GM19463 (cell line): ENCODE data around the gene ZNF574.

Experiments
- ATAC-seq: cut with Tn5 transposase; IDR thresholded peaks from one replicate; pipeline ENCODE4 v1.9.1; 2021; ENCODE audit warnings: mild to moderate bottlenecking, moderate library complexity; ENCODE audit not compliant: unreplicated experiment

The ZNF574 gene

DNA sequence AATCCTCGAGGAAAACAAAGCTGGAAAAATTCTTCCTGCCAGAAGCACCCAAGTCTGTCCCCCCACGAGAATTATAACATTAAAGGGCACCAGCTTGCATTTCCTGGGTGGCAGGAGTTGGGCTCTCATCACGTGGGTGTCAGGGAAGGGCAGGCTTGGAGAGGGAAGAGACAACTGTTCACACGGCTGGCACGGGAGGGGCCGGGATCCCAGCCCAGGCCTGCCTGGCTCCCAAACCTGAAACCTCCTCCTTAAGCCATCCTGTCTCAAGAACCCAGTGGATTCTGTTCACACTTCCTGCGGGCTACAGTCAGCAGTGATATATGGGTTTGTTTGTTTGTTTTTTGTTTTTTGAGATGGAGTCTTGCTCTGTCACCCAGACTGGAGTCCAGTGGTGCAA lies 18.1 kb upstream of the ZNF574 start:
- ATAC-seq: no peak

DNA sequence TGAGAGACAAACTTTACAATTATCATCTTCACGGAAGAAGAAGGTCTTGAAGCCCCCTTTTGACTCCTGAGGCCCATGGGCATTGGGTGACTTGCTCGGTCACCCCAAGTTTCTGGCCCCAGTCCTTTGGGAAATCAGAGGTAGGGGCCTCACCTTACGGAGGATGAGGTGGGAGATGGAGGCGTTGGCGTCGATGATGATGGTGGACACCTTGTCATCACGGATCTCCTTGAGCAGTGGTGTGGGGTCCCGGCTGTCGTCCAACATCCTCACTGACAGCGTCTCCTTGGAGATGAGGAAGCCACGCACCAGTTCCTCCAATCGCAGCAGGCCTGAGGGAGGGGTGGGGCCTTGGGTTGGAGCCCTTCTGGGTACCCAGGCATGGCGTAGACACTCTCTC lies 16.8 kb upstream of the ZNF574 start:
- no peak for ATAC-seq

DNA sequence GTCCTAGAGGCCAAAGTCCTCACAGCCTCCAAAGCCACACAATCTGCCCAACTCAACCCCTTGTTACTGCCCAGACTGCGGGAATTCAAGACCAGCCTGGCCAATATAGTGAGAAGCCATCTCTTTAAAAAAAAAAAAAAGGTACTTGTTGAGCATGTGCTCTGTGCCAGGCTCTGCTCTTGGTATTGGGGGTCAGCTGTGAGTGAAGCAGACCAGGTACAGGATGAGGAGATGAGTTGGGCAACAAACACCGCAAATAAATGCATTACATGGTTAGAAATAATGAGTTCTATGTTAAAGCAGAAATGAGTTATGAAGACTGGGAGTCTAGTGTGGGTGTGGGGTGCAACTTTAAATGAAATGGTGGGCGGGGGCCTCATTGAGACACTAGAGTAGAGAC lies 15.8 kb upstream of the ZNF574 start:
- ATAC-seq: no peak

DNA sequence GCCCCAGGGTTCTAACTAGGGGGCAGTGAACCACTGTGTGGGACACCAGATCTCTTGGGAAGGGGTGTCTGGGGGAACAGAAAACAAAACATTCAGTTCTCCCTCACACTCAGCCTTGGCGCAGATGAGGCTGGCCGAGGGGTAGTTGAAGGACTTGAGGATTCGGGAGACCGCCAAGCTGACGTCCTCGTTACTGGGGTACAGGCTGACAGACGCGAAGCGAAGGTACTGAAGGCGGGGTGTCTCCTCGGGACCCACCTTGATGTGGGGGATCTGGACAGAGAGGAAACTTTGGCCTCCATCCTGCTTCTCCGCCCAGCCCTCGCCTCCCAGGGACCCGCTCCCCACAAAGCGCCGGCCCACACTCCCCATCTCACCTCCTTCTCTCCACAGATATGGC lies 13.6 kb upstream of the ZNF574 start:
- ATAC-seq: no peak

DNA sequence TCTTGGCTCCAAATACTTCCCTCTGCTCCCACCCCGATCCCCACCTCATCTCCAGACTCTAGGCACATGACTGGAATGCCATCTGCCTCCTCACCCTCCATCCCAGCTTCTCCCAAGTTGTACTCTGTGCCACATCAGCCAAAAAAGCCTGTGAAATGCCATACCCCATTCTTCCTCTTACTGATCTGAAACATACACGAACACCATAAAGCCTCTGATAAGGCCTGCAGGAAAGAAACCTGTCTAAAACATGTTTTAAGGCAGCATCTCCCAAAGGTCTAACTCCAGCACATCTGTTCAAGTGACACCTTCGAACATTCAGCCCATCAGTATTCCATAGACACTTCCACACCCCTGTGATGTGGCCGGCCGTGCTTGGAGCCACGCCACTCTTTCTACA lies 11.5 kb upstream of the ZNF574 start:
- no peak for ATAC-seq

DNA sequence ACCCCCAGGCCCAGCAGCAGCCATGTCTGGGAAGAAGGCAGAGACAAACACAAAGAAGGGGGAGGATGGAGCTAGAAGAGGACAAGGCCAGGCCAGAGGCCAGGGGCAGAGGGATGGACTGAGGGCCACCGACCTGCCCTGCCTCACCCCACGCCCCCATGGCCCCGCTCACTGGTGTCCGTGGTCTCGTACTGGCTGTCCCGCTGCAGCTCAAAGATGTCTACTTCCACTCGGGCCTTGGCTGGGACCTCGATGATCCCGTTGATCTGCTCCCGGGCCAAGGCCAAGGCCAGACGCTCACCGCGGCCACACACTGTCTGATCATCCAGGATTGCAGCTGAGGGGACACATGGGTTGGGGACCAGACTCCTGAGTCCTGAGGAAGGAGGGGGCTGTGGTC lies 10.9 kb upstream of the ZNF574 start:
- ATAC-seq: no peak

DNA sequence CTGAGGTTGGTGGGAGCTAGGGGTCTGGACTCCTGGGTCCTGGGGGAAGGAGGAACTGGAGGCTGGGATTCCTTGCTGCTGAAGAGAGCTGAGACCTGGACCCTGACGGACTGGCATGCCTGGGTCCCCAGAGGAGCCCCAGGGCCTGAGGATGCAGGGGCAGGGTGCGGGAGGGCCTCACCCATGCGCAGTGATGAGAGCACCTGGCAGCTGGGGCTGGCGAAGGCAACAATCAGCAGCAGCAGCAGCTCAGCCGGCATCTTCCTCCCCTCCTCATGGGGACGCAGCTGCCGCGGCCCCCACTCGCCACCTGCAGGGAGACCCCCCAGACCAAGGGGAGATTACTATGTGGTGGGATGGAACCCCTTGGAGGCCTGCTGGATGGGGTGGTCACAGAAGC lies 10.5 kb upstream of the ZNF574 start:
- no peak for ATAC-seq

DNA sequence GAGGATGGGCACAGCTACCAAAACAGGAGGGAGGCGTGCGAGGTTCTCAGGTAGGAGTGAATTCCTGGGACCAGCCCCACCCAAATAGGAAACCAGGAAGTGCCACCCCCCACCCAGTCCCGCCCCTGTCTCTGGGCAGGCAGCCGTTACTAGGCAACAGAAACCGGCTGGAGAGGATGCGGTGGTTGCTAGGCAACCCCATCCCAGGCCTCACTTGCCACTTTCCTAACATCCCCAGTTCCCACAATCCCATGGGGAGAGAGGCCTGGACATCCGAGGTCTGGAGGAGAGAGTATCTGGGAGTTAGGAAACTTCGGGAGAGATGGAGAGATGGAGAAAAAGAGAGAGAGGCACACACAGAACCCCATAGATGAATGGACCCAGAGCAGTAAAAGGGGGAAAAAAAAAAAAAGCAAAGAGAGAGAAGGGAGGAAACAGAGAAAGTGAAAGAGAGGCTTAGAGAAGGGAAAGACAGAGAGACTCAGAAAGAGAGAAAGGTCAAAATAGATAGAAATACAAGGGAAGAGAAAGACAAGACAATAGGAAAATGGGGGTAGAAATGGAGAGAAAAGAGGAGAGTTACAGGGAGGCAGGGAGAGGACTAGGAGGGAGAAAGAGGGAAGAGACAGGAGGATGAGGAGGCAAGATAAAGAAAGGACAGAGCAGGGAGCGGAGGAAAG lies 9.8 kb upstream of the ZNF574 start:
- no peak for ATAC-seq

DNA sequence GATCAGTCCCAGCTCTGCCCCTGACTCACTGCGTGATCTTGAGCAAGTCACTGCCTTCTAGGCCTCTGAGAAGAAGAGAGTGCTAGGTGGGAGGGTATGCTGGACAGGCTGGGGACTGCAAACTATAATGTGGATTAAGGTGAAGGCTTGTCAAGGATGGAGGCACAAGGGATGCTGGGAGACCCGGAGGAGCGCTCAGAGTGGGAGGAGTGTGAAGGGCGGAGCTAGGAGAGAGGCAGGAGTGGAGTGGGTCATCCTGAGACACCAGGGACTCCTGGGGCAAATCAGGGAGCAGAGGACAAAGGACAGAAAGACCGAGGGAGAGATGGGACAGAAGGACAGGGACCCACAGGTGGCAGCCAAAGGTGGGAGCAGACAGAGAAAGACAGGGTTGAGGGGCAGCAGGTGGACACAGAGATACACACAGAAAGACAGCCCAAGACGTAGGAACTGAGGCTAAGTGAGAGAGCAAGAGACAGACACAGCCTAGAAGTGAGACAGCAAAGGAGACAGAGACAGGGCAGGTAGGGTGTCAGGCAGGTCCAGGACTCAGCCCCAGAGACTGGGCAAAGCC lies 8.6 kb upstream of the ZNF574 start:
- no peak for ATAC-seq

DNA sequence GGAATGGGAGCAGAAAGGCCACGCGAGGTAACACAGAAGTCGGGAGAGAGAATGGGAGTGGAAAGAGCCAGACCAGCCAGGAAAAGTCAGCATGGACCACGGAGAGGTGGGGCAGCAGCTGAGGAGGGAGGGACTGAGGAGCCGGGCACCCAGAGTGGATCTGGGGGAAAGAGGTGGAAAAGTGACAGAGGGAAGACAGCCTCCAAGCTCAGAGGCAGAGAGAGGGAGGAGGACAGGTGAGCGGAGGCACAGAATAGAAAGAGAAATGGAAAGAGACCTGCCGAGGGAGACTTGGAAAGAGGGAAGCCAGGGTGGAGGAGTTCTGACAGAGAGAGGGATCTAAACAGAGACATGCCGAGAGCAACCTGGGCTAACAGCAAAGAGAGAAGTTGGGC lies 7.6 kb upstream of the ZNF574 start:
- no peak for ATAC-seq

DNA sequence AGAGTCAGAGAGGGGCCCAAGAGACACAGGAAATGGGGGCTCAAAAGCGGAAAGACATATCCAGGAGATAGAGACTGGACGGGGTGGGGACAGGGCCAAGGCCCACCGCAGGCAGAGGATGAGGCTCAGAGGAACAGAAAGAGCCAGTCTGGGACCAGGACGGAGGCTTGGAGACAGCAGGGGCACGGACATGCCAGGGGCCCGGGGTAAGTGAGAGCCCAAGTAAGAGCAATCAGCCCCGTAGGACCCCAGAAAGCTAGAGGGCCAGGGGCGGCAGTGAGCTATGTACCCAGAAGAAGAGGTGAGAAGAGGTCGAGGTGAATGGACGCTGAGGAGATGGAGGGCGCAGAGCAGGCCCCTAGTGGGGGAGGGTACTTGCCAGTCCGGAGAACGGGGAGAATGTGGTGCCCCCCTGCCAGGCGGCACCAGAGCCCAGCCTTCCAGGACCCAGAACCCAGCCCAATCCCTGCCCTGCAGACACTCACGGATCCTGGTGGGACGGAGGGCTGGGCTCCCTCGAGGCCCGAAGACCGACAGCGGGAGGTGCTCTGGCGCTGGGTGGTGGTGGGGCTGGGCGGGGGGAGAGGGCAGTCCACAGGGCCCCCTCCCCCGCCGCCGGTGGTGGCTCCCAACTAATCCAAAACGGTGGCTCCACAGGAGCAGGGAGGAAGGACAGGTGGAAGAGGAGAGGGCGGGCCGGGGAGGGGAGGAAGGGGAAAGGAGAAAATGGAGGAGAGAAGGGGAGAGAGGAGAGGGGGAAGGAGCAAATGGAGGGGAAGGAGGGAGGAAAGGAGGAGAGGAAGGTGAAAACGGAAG lies 7.0 kb upstream of the ZNF574 start:
- ATAC-seq: no peak

DNA sequence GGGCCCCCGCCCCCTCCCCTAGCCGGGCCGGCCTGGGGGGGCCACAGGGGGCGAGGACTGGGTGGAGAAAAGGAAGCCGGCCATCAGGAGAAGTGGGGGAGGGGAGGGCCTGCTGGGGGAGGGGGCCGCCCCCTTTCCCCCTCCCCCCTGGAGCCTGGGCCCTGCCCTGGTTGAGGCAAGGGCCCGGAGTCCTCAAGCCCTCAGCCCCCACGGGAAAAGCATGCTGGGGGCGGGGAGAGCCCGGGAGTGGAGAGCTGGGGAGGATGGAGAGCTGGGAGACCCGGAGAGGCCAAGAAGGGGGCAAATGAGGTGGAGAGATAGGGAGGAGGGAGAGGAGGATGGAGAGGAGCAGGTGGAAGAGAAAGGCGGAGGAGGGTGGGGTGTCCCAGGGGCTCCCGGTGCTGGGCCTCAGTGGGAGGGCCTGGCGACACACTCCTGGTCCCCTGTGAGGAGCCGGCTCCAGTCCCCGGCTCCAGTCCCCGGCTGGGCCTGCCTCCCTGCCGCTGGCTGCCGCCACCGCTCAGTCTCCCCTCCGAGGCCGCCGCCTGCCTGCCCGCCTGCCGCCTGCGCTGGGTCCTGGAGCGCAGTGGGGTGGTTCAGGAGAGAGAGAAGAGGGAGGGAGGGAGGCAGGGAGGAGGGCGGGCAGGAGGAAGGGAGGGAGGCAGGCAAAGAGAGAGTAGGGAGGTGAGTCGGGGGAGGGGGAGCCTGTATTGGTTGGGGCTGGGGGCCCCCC lies 6.2 kb upstream of the ZNF574 start, which contains the start of gene GRIK5:
Gene GRIK5 (minus strand): TSS at position 588 of the 733 bp plus-strand sequence. CDS start 4,436 bp downstream, outside the sequence.
- no peak for ATAC-seq

DNA sequence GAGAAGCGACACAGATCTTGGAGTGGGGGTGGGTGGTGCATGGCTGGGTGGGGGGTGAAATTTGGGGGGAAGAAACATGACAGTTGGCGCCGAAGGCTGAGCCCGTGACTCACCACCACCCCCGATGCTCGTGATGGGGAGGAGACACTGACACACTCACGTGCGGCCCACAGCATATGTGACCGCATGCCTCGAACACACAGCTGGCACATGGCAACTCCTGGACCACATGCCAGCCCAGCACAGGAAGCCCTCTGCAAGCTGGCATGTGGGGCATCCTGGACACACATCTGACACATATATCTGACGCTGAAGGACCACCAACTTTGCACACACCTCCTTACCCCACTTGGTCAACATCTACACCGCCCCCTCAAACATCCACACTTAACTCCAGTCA lies 4.7 kb upstream of the ZNF574 start:
- ATAC-seq: no peak

DNA sequence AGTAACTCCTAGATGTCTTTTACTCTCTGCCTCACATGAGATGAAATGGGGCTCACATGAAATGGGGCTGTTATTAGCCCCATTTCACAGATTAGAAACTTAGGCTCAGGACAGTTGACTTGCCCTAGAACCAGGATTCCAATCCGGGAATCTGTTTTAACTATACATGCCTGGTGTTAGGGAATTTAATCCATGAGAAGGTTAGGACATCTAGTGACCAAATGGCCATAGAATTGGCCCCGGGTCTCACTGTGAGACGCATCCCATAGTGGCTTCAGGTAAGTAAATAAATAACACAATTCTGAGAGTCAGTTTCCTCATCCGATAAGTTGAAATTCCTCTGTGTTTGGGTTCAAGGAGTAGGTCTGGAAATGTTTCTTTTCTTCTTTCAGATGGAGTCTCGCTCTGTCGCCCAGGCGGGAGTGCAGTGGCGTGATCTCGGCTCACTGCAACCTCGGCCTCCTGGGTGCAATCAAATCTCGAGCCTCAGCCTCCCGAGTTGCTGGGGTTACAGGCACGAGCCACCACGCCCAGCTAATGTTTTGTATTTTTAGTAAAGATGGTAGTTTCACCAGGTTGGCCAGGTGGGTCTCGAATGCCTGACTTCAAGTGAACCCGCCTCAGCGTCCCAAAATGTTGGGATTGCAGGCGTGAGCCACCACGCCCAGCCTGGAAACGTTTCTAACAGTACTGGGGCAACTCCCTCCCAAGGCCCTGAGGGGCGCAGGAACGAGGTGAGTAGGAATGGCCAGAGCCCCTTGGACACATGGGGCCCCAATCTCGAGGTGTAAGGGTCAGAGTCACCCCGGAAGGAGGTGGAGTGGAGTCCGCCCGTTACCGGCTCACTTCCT lies 1.2 kb upstream of the ZNF574 start:
- ATAC-seq: no peak

DNA sequence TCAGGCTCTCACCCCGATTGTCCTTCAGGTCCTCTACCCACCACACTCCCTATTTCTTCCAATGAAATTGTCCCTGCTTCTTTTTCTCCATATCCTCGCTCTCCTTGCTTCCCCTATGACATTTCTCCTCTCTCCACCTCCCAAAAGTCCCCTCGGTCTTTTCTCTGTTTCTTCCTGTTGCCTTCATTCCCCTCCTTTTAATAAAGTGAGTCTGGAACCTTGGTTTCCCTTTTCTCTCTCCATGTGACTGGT lies 676 bp upstream of the ZNF574 start:
- ATAC-seq: no peak

DNA sequence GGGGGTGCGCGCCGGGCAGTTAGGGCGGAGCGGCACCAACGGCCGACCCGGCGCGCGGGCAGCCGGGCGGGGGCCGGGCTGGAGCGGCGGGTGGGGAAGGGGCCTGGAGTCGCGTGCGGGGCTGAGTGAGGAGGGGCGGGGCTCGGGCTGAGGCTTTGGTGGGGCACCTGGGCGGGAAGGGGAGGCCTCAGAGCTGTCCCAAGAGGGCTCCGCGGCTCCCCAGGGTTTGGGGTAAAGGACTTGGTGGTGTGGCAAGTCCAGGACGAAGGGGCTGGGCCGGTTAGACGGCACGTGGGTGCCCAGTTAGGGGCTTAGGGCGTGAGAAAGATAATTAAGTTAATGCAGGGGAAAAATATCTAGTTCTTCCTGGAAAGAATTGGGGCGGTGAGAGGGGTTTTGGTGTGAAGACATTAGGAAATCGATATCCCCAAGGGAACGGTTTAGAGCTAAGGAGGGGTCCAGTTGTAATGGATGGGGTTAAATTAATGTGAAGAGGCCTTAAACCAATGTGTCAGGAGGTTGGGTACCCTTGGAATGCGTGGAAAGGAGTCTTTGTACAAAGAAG lies 496 bp downstream of the ZNF574 start:
- ATAC-seq: no peak

DNA sequence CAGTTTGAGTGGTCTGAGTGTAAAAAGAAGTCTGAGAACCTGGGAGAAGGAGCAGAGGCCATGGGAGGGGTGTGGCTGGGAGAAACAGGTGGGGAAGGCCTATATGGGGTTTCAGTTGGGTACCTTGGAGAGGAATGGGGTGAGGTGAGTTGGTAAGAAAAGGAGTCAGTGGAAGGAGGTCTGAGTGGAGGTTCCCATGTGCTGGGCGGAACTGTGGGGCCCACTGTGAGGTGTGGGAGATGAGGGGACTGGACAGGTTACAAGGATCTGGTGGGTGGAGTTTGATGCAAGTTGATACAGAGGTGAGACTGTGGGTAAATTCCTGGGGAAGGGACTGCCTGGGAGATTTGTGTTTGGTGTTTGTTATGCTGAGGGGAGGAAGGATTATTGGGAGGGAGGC lies 2.1 kb downstream of the ZNF574 start:
- ATAC-seq: no peak

DNA sequence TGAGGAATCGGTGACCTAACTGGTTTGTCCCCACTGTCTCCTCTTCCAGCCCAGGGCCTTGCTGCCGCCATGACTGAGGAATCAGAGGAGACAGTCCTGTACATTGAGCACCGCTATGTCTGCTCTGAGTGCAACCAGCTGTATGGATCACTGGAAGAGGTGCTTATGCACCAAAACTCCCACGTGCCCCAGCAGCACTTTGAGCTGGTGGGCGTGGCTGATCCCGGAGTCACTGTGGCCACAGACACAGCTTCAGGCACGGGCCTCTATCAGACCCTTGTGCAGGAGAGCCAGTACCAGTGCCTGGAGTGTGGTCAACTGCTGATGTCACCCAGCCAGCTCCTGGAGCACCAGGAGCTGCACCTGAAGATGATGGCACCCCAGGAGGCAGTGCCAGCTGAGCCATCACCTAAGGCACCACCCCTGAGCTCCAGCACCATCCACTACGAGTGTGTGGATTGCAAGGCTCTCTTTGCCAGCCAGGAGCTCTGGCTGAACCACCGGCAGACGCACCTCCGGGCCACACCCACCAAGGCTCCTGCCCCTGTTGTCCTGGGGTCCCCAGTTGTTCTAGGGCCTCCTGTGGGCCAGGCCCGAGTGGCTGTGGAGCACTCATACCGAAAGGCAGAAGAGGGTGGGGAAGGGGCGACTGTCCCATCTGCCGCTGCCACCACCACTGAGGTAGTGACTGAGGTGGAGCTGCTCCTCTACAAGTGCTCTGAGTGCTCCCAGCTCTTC lies 2.7 kb downstream of the ZNF574 start:
- no peak for ATAC-seq

DNA sequence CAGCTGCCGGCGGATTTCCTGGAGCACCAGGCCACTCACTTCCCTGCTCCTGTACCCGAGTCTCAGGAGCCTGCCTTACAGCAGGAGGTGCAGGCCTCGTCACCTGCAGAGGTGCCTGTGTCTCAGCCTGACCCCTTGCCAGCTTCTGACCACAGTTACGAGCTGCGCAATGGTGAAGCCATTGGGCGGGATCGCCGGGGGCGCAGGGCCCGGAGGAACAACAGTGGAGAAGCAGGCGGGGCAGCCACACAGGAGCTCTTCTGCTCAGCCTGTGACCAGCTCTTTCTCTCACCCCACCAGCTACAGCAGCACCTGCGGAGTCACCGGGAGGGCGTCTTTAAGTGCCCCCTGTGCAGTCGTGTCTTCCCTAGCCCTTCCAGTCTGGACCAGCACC lies 3.3 kb downstream of the ZNF574 start:
- no peak for ATAC-seq
